Suprapubic skin (tissue), 4 donors: ENCODE results near the gene OTUB1. TPM values are rescaled to one million over a fixed set of nuclear protein-coding genes. Genes with fewer than 3 reads are reported as not detected.

Source experiments
- DNase-seq, 2 donors: peaks; one replicate each; pipeline ENCODE4 v3.0.0-alpha.2; 2019; ENCODE audit warnings: low spot score in 2 of 2
- H3K27ac ChIP-seq: fragments of 200-600 bp; sonication (generic); one replicate; pipeline ENCODE4 v1.5.1; 2019
- H3K27me3 ChIP-seq: fragments of 200-600 bp; sonication (generic); one replicate; pipeline ENCODE4 v1.5.1; 2019
- H3K36me3 ChIP-seq: fragments of 200-600 bp; sonication (generic); one replicate; pipeline ENCODE4 v1.5.1; 2019
- H3K4me1 ChIP-seq: fragments of 200-600 bp; sonication (generic); one replicate; pipeline ENCODE4 v1.5.1; 2019
- H3K4me3 ChIP-seq: fragments of 200-600 bp; sonication (generic); one replicate; pipeline ENCODE4 v1.5.1; 2019; ENCODE audit warnings: mild to moderate bottlenecking
- H3K9me3 ChIP-seq: fragments of 200-600 bp; sonication (generic); one replicate; pipeline ENCODE4 v1.5.1; 2019
- CTCF ChIP-seq, 2 donors: fragments of 200-600 bp in 1 of 2; fragments of 450-650 bp in 1 of 2; sonication (generic) in 1 of 2; IDR thresholded peaks; one replicate each; pipeline ENCODE4 v1.5.1; 2016 to 2019; ENCODE audit warnings: antibody characterized with exemption in 2 of 2, mild to moderate bottlenecking in 1 of 2, moderate library complexity in 1 of 2
- EP300 ChIP-seq: sonication (generic); formaldehyde crosslinking; IDR thresholded peaks from one replicate; pipeline ENCODE4 v1.6.1; 2017; ENCODE audit warnings: antibody characterized with exemption
- POLR2A ChIP-seq, 2 donors: fragments of 450-650 bp; IDR thresholded peaks; one replicate each; pipeline ENCODE4 v1.6.1; 2017; ENCODE audit warnings: antibody characterized with exemption in 2 of 2, mild to moderate bottlenecking in 2 of 2, moderate library complexity in 2 of 2
- POLR2AphosphoS5 ChIP-seq, 3 donors: sonication (generic); formaldehyde crosslinking; IDR thresholded peaks; one replicate each; pipeline ENCODE4 v1.6.1; 2017; ENCODE audit warnings: antibody characterized with exemption in 3 of 3
- WGBS: methylation state at CpG from one replicate; pipeline ENCODE4 v1.1.5; 2018; 5-methylcytosine and 5-hydroxymethylcytosine counted together
- total RNA-seq, 4 donors: library from RNA; depleted of rRNA; stranded (reverse); fragments of >200 nt; gene quantifications; one replicate each; pipeline ENCODE4 v1.1.0, GENCODE V29; 2016

Gene OTUB1
- total RNA-seq, 4 donors from 2014 or later = 78.4 to 117 (median 93.5) TPM

- Histone ChIP-seq H3K9me3 (no peaks in the 10 kb centered on the region), H3K27ac (no peak overlapping the region), H3K27me3 (no peaks in the 10 kb centered on the region), H3K36me3 (peaks cover 17% of the 10 kb centered on the region), H3K4me1 (peaks cover 43% of the 10 kb centered on the region), H3K4me3 (no peak overlapping the region)
- no peak for DNase-seq
- no peak for TF ChIP-seq EP300
- TF ChIP-seq POLR2AphosphoS5 (IDR thresholded peaks at IDR 0.05) = no peak
- no peak for TF ChIP-seq CTCF (IDR thresholded peaks at IDR 0.05)
- TF ChIP-seq POLR2A (IDR thresholded peaks at IDR 0.05) = no peak
- WGBS = 36% methylated on average over 19 of the region's 23 CpGs
Measured at GRCh38 chr11:64001484-64002420, 15.5 kb downstream of the OTUB1 start.

GRCh38 chr11:64003807-64004589 is 17.8 kb downstream of the OTUB1 start:
- Histone ChIP-seq H3K4me1 (peaks cover 47% of the 10 kb centered on the region), H3K27me3 (no peaks in the 10 kb centered on the region), H3K36me3 (no peaks in the 10 kb centered on the region), H3K4me3 (no peak overlapping the region), H3K27ac (no peak overlapping the region), H3K9me3 (no peaks in the 10 kb centered on the region)
- DNase-seq = no peak
- WGBS = 77% methylated on average over 21 of the region's 23 CpGs
- TF ChIP-seq EP300 = no peak
- no peak for TF ChIP-seq POLR2A (IDR thresholded peaks at IDR 0.05)
- no peak for TF ChIP-seq CTCF (IDR thresholded peaks at IDR 0.05)
- no peak for TF ChIP-seq POLR2AphosphoS5 (IDR thresholded peaks at IDR 0.05)

GRCh38 chr11:64004590-64004984 is 18.3 kb downstream of the OTUB1 start:
- no peak for DNase-seq
- Histone ChIP-seq H3K9me3 (no peaks in the 10 kb centered on the region), H3K27me3 (no peaks in the 10 kb centered on the region), H3K4me3 (no peak overlapping the region), H3K4me1 (peaks cover 41% of the 10 kb centered on the region), H3K36me3 (no peaks in the 10 kb centered on the region), H3K27ac (no peak overlapping the region)
- WGBS = 63% methylated on average over 3 of the region's 4 CpGs
- TF ChIP-seq POLR2AphosphoS5 (IDR thresholded peaks at IDR 0.05) (no peak), EP300 (no peak), CTCF (IDR thresholded peaks at IDR 0.05) (no peak), POLR2A (IDR thresholded peaks at IDR 0.05) (no peak)

GRCh38 chr11:64005691-64006090 is 19.5 kb downstream of the OTUB1 start:
- no peak for TF ChIP-seq CTCF (IDR thresholded peaks at IDR 0.05)
- TF ChIP-seq POLR2AphosphoS5 (IDR thresholded peaks at IDR 0.05) = no peak
- no peak for TF ChIP-seq POLR2A (IDR thresholded peaks at IDR 0.05)
- no peak for TF ChIP-seq EP300
- Histone ChIP-seq H3K4me1 (peaks cover 30% of the 10 kb centered on the region), H3K4me3 (no peak overlapping the region), H3K36me3 (no peaks in the 10 kb centered on the region), H3K27ac (no peak overlapping the region), H3K9me3 (no peaks in the 10 kb centered on the region), H3K27me3 (no peaks in the 10 kb centered on the region)
- no peak for DNase-seq
- WGBS = 83% methylated on average over 1 of the region's 4 CpGs

- WGBS = 52% methylated on average over 10 of the region's 12 CpGs
- Histone ChIP-seq H3K27me3 (no peaks in the 10 kb centered on the region), H3K36me3 (no peaks in the 10 kb centered on the region), H3K27ac (no peak overlapping the region), H3K9me3 (no peaks in the 10 kb centered on the region), H3K4me3 (no peak overlapping the region), H3K4me1 (peaks cover 23% of the 10 kb centered on the region)
- DNase-seq = no peak
- TF ChIP-seq POLR2AphosphoS5 (IDR thresholded peaks at IDR 0.05) = no peak
- no peak for TF ChIP-seq CTCF (IDR thresholded peaks at IDR 0.05)
- TF ChIP-seq POLR2A (IDR thresholded peaks at IDR 0.05) = no peak
- no peak for TF ChIP-seq EP300
Measured at GRCh38 chr11:64006398-64006797, 20.2 kb downstream of the OTUB1 start.
